Measurements from ENCODE around the gene LRRC75A.

- TF ChIP-seq CTCF (IDR thresholded peaks at IDR 0.05) (no peak), POLR2A (IDR thresholded peaks at IDR 0.05) (no peak)
Measured at GRCh38 chr17:16506188-16506587, 14.2 kb upstream of the LRRC75A start.
